K562 (cell line): ENCODE data around the gene HOXB4.

Experiments
- CHCHD3 ChIP-seq: fragments of 250-450 bp; sonication (Bioruptor Pico); IDR thresholded peaks from 2 replicates; pipeline ENCODE4 v2.1.2; 2022; ENCODE audit warnings: mild to moderate bottlenecking
- TF ChIP-seq, protein P1 (sequence below), 2 experiments: fragments of 200-800 bp in 1 of 2; sonication (Bioruptor generic) in 1 of 2; sonication (generic) in 1 of 2; formaldehyde crosslinking in 1 of 2; IDR thresholded peaks in 1 of 2; conservative IDR thresholded peaks in 1 of 2; 2 replicates each; pipeline versions ENCODE4 v1.5.0 to v1.6.1; 2016 to 2020; ENCODE audit warnings: missing compliant biosample characterization in 1 of 2, missing genetic modification characterization in 1 of 2, missing genetic modification reagents in 1 of 2
- TF ChIP-seq, protein P2 (sequence below), 2 experiments: fragments of 450-650 bp in 1 of 2; sonication (generic) in 1 of 2; formaldehyde crosslinking; conservative IDR thresholded peaks; 2 replicates each; pipeline versions ENCODE4 v1.4.0 to v1.8.1; 2020 to 2022; ENCODE audit warnings: mild to moderate bottlenecking in 1 of 2, missing genetic modification reagents in 1 of 2

DNA sequence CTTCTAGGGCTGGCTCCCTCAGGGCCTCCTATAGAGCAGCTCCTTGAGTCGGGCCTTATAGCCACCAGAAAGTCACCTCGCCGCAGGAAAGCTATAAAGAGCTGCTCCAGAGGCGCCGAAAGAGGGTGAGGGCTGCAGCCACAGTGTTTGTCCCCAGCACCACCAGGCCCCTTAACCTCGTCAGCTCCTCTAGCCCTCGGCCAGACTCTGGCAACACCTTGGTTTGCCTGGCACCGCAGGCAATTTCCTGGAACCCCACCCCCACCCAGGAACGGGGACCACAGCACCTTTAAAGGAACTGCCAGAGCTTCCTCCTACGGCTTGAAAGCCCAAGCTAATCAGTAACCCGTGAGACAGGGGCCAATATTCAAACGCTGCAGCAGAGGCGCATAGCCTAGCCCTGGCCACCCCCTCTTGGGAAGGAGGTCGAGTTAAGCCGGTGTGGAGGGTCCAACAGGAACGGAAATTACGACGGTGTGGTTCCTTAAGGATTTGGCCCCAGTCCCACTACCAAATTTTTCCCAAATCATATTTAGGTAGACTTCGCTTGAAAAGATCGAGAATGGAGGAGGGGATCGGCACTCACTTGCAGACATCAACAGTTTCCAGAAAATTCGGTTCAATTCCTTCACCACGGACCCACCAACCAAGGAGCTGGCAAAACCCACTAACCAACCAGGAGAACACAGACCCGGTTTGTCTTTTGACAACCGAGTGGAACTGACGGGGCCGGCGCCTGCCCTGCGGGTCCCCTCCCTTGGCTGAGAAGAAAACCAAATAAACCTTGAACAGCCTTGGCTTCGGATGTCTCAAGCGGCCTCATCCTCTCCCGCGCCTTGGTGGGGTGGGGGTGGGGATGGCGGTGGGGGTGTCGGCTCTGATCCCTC, 23.6 kb upstream of the HOXB4 start:
- TF ChIP-seq, protein P1, sequence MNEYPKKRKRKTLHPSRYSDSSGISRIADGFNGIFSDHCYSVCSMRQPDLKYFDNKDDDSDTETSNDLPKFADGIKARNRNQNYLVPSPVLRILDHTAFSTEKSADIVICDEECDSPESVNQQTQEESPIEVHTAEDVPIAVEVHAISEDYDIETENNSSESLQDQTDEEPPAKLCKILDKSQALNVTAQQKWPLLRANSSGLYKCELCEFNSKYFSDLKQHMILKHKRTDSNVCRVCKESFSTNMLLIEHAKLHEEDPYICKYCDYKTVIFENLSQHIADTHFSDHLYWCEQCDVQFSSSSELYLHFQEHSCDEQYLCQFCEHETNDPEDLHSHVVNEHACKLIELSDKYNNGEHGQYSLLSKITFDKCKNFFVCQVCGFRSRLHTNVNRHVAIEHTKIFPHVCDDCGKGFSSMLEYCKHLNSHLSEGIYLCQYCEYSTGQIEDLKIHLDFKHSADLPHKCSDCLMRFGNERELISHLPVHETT (CRISPR knock-in tag; conservative IDR thresholded peaks at IDR 0.05 in 1 of 2, IDR thresholded peaks at IDR 0.05 in 1 of 2) = no peak
- TF ChIP-seq CHCHD3 = no peak
- TF ChIP-seq, protein P2, sequence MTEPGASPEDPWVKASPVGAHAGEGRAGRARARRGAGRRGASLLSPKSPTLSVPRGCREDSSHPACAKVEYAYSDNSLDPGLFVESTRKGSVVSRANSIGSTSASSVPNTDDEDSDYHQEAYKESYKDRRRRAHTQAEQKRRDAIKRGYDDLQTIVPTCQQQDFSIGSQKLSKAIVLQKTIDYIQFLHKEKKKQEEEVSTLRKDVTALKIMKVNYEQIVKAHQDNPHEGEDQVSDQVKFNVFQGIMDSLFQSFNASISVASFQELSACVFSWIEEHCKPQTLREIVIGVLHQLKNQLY (CRISPR knock-in tag; conservative IDR thresholded peaks at IDR 0.05) = no peak
